IMR-90 (cell line): ENCODE measurements around the gene TSPAN31. TPM values are rescaled to one million over a fixed set of nuclear protein-coding genes. Genes with fewer than 3 reads are reported as not detected.

Experiments used
- ATAC-seq: fragments of 200-7000 bp; cut with Tn5 transposase; 2 replicates; pipeline ENCODE4 v1.9.1; 2020; ENCODE audit warnings: low read depth, mild to moderate bottlenecking, moderate library complexity
- BruUV-seq: library from RNA; stranded (reverse); fragments of 400-500 nt; replicated peaks from 2 replicates; lab custom pipeline; 2021; lab: Mats Ljungman, UMichigan
- CTCF ChIA-PET: fragments of 300-600 bp; formaldehyde crosslinking; extraction: SDS; loops from one replicate; lab custom pipeline; 2021; ENCODE audit warnings: antibody characterized with exemption; lab: Yijun Ruan, JAX
- POLR2A ChIA-PET: fragments of 300-600 bp; sonication (Branson Sonifier 250); formaldehyde crosslinking; loops from one replicate; lab custom pipeline; 2022; ENCODE audit warnings: antibody characterized with exemption; ENCODE audit not compliant: unreplicated experiment; lab: Charles Lee
- DNase-seq: peaks from one replicate; pipeline ENCODE4 v3.0.0; 2013
- H2AFZ ChIP-seq: replicated peaks from 2 replicates; pipeline ENCODE3; 2013; ENCODE audit warnings: low read length, mild to moderate bottlenecking; ENCODE audit not compliant: poor library complexity
- H2AK5ac ChIP-seq: 2 replicates; pipeline ENCODE4 v1.6.1; 2013; ENCODE audit warnings: low read depth, low read length, inconsistent platforms
- H2AK9ac ChIP-seq: replicated peaks from 2 replicates; pipeline ENCODE3; 2013; ENCODE audit warnings: mild to moderate bottlenecking, low read depth, low read length, moderate library complexity; ENCODE audit not compliant: poor library complexity
- H2BK120ac ChIP-seq: 2 replicates; pipeline ENCODE4 v1.6.1; 2013; ENCODE audit warnings: low read depth, low read length, inconsistent platforms
- H2BK15ac ChIP-seq: 3 replicates; pipeline ENCODE4 v1.6.1; 2013; ENCODE audit warnings: low read depth, low read length, inconsistent platforms
- H2BK20ac ChIP-seq: 2 replicates; pipeline ENCODE4 v1.6.1; 2013; ENCODE audit warnings: low read depth, mild to moderate bottlenecking, inconsistent platforms, low read length, moderate library complexity
- H2BK5ac ChIP-seq: 2 replicates; pipeline ENCODE4 v1.6.1; 2013; ENCODE audit warnings: mild to moderate bottlenecking, low read depth, low read length, inconsistent platforms; ENCODE audit not compliant: poor library complexity, severe bottlenecking
- H3K14ac ChIP-seq: replicated peaks from 2 replicates; pipeline ENCODE4 v1.6.1; 2013; ENCODE audit warnings: low read depth, low read length, inconsistent platforms
- H3K18ac ChIP-seq: 2 replicates; pipeline ENCODE4 v1.6.1; 2013; ENCODE audit warnings: low read depth, low read length, control low read depth
- H3K23ac ChIP-seq: 2 replicates; pipeline ENCODE4 v1.6.1; 2013; ENCODE audit warnings: low read depth, low read length, inconsistent platforms
- H3K27ac ChIP-seq: 2 replicates; pipeline ENCODE4 v1.5.1; 2013; ENCODE audit warnings: mild to moderate bottlenecking, control low read depth, low read length; ENCODE audit not compliant: insufficient read depth
- H3K27me3 ChIP-seq: 2 replicates; pipeline ENCODE4 v1.6.1; 2013; ENCODE audit warnings: low read length; ENCODE audit not compliant: control insufficient read depth, insufficient read depth
- H3K36me3 ChIP-seq: 2 replicates; pipeline ENCODE4 v1.6.1; 2013; ENCODE audit warnings: low read length, mixed read lengths; ENCODE audit not compliant: control insufficient read depth, insufficient read depth
- H3K4ac ChIP-seq: 2 replicates; pipeline ENCODE4 v1.6.1; 2013; ENCODE audit warnings: low read depth, low read length, inconsistent platforms
- H3K4me1 ChIP-seq: 2 replicates; pipeline ENCODE4 v1.6.1; 2013; ENCODE audit warnings: low read length, mixed read lengths; ENCODE audit not compliant: control insufficient read depth, insufficient read depth
- H3K4me2 ChIP-seq: 2 replicates; pipeline ENCODE4 v1.6.1; 2013; ENCODE audit warnings: low read depth, mild to moderate bottlenecking, control low read depth, low read length, moderate library complexity
- H3K4me3 ChIP-seq: 2 replicates; pipeline ENCODE4 v1.5.1; 2013; ENCODE audit warnings: low read depth, mild to moderate bottlenecking, control low read depth, low read length, moderate library complexity; ENCODE audit not compliant: insufficient read depth
- H3K56ac ChIP-seq: 2 replicates; pipeline ENCODE4 v1.6.1; 2013; ENCODE audit warnings: low read length, inconsistent platforms; ENCODE audit not compliant: insufficient read depth; ENCODE audit errors: extremely low read depth
- H3K79me1 ChIP-seq, 2 experiments: 2 replicates each; pipeline ENCODE4 v1.6.1; 2013; ENCODE audit warnings: low read length in 2 of 2, inconsistent platforms in 1 of 2, low read depth in 1 of 2
- H3K9ac ChIP-seq: 2 replicates; pipeline ENCODE4 v1.6.1; 2013; ENCODE audit warnings: low read depth, low read length, control low read depth
- H3K9me1 ChIP-seq: 2 replicates; pipeline ENCODE4 v1.6.1; 2013; ENCODE audit warnings: low read length, inconsistent platforms; ENCODE audit not compliant: insufficient read depth
- H3K9me3 ChIP-seq: 2 replicates; pipeline ENCODE4 v1.6.1; 2013; ENCODE audit warnings: low read length; ENCODE audit not compliant: control insufficient read depth, insufficient read depth
- H4K20me1 ChIP-seq: 2 replicates; pipeline ENCODE4 v1.6.1; 2013; ENCODE audit warnings: low read length, inconsistent platforms; ENCODE audit not compliant: insufficient read depth
- H4K5ac ChIP-seq: 2 replicates; pipeline ENCODE4 v1.6.1; 2013; ENCODE audit warnings: mild to moderate bottlenecking, low read depth, low read length, control low read depth
- H4K8ac ChIP-seq, 2 experiments: 2 replicates each; pipeline ENCODE4 v1.6.1; 2013; ENCODE audit warnings: low read depth in 2 of 2, low read length in 2 of 2, control low read depth in 1 of 2, inconsistent platforms in 1 of 2
- H4K91ac ChIP-seq: 2 replicates; pipeline ENCODE4 v1.6.1; 2013; ENCODE audit warnings: low read depth, low read length, inconsistent platforms; ENCODE audit not compliant: insufficient read depth
- CEBPB ChIP-seq: IDR thresholded peaks from 2 replicates; pipeline ENCODE4 v1.6.1; 2012; ENCODE audit warnings: low read depth, low read length, improper control_type of control experiment
- CHD1 ChIP-seq: IDR thresholded peaks from 2 replicates; pipeline ENCODE4 v1.6.1; 2012; ENCODE audit warnings: low read depth, low read length, improper control_type of control experiment
- CTCF ChIP-seq: conservative IDR thresholded peaks from 2 replicates; pipeline ENCODE4 v1.5.1; 2012; ENCODE audit warnings: mild to moderate bottlenecking, low read depth, low read length, improper control_type of control experiment
- FOS ChIP-seq: fragments of 150-350 bp; IDR thresholded peaks from 2 replicates; pipeline ENCODE4 v1.6.1; 2016; ENCODE audit warnings: low read depth, low read length
- MAFK ChIP-seq: IDR thresholded peaks from 2 replicates; pipeline ENCODE4 v1.6.1; 2012; ENCODE audit warnings: low read depth, low read length, improper control_type of control experiment
- MAZ ChIP-seq: IDR thresholded peaks from 2 replicates; pipeline ENCODE4 v1.6.1; 2012; ENCODE audit warnings: low read depth, mild to moderate bottlenecking, low read length, improper control_type of control experiment, moderate library complexity, borderline replicate concordance
- MXI1 ChIP-seq: IDR thresholded peaks from 2 replicates; pipeline ENCODE4 v1.6.1; 2012; ENCODE audit warnings: low read depth, mild to moderate bottlenecking, low read length, moderate library complexity, borderline replicate concordance
- NFE2L2 ChIP-seq: fragments of 150-350 bp; IDR thresholded peaks from 2 replicates; pipeline ENCODE4 v1.6.1; 2016; ENCODE audit warnings: low read depth, mild to moderate bottlenecking, low read length
- POLR2A ChIP-seq: IDR thresholded peaks from 2 replicates; pipeline ENCODE4 v1.6.1; 2012; ENCODE audit warnings: mild to moderate bottlenecking, low read depth, low read length
- RAD21 ChIP-seq: IDR thresholded peaks from 2 replicates; pipeline ENCODE4 v1.6.1; 2012; ENCODE audit warnings: low read length, improper control_type of control experiment
- RCOR1 ChIP-seq: IDR thresholded peaks from 2 replicates; pipeline ENCODE4 v1.6.1; 2012; ENCODE audit warnings: mild to moderate bottlenecking, low read length, improper control_type of control experiment; ENCODE audit not compliant: insufficient replicate concordance
- RFX5 ChIP-seq: IDR thresholded peaks from 2 replicates; pipeline ENCODE4 v1.8.0; 2012; ENCODE audit warnings: low read depth, mild to moderate bottlenecking, low read length, moderate library complexity
- SMC3 ChIP-seq: fragments of 150-350 bp; IDR thresholded peaks from 2 replicates; pipeline ENCODE4 v1.6.1; 2016; ENCODE audit warnings: low read depth, mild to moderate bottlenecking, antibody characterized with exemption, low read length, moderate library complexity
- USF2 ChIP-seq: fragments of 150-350 bp; IDR thresholded peaks from 2 replicates; pipeline ENCODE4 v1.6.1; 2017; ENCODE audit warnings: mild to moderate bottlenecking, antibody characterized with exemption, low read length, low read depth
- WGBS, 2 experiments: methylation state at CpG; one replicate each; pipeline versions ENCODE4 v1.1.5 to v1.1.7; 2013; ENCODE audit warnings: missing lambda C conversion rate in 2 of 2; ENCODE audit not compliant: insufficient read length in 1 of 2; ENCODE audit errors: extremely low coverage in 2 of 2; 5-methylcytosine and 5-hydroxymethylcytosine counted together
- dilution Hi-C: fragments of 300-500 bp; cut with HindIII; formaldehyde crosslinking; loops from one replicate; pipeline ENCODE4 v1.14.3; 2018; ENCODE audit warnings: low sequenced_read_pairs; ENCODE audit not compliant: unreplicated experiment
- in situ Hi-C: fragments of 300-500 bp; cut with MboI; formaldehyde crosslinking; loops from 3 replicates; pipeline ENCODE4 v1.14.3; 2019; ENCODE audit warnings: low sequenced_read_pairs, inconsistent platforms, mixed read lengths
- intact Hi-C: fragments of 100-400 bp; cut with micrococcal nuclease; formaldehyde crosslinking; loops from 2 replicates; pipeline ENCODE4 v1.10.0; 2022
- polyA plus RNA-seq, 3 experiments: library from polyadenylated mRNA; depleted of rRNA; stranded (reverse); fragments of >200 nt; gene quantifications; 2 replicates each; pipeline ENCODE4 v1.2.3, GENCODE V29; 2012; ENCODE audit warnings: low replicate concordance in 1 of 3
- total RNA-seq: library from RNA; depleted of rRNA; stranded (reverse); fragments of >200 nt; gene quantifications from 2 replicates; pipeline ENCODE4 v1.2.3, GENCODE V29; 2012
- TF ChIP-seq, protein P1 (sequence below): fragments of 150-350 bp; IDR thresholded peaks from 2 replicates; pipeline ENCODE4 v1.6.1; 2016; ENCODE audit warnings: low read depth, mild to moderate bottlenecking, low read length, moderate library complexity, borderline replicate concordance

Gene TSPAN31
- total and polyA plus RNA-seq, 2 of the 4 experiments (the other 2 are of a cell fraction): 12.3 to 71.2 TPM

DNA sequence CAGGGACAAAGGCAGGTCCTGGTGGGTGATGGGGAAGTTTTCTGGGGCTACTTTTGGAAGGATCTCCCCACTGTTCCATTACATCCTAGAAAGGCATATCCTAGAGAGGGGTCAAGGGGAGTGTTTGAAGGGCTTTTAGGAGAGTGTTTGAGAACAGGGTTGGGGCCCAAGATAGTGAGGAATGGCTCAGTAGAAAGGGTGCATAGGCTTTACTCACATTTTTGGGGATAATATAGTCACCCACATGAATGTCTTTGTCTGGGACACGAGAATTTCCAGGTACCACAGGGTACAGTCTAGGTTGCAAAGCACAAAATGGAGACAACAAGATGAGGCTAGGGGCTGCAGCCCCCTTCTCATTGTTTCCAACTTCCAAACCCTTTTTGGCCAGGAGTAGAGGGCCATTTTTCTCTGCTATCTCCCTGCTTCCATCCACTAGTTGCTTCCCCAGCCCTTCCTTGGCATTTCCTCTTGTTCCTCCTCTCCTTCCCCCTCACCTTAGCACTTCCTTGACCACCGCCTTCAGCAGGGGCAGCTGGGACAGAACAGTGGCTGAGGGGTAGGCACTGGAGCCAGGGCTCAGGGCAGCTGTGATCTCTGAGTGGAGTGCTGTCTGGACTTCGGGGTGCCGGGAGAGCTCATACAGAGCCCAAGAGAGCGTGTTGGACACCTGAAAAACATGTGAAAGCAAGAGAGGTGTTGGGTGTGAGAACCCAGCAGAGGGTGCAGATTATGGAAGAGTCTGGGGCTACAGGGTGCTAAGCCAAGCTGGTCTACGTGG is 19.2 kb downstream of the TSPAN31 start:
- H3K27me3 ChIP-seq: peaks cover 43% of the 10 kb centered on the region
- H2AFZ ChIP-seq: peak overlapping the region; percentile 82
- no peak overlapping the region for H3K9ac ChIP-seq
- 0 out of 2 replicates have a peak, but pooled peaks cover 3% of the 10 kb centered on the region for H3K9me1 ChIP-seq
- H2AK5ac ChIP-seq: no peak overlapping the region
- intact Hi-C loops (no loop called here), in situ Hi-C loops (no loop called here), dilution Hi-C loops (no loop called here)
- CTCF ChIA-PET: no interaction called here
- peaks cover 8% of the 10 kb centered on the region; the same call in 1 of the 2 replicates for H3K4me1 ChIP-seq
- no peak overlapping the region for H3K23ac ChIP-seq
- no peak overlapping the region for H4K8ac ChIP-seq
- H3K4me2 ChIP-seq: no peak overlapping the region
- H2AK9ac ChIP-seq: no peak overlapping the region
- no peak overlapping the region for H3K27ac ChIP-seq
- no peak overlapping the region for H4K5ac ChIP-seq
- no peak overlapping the region for H2BK20ac ChIP-seq
- H3K14ac ChIP-seq: no peak overlapping the region
- POLR2A ChIA-PET: no interaction called here
- no TSS peak for BruUV-seq
- H3K9me3 ChIP-seq: peaks cover 2% of the 10 kb centered on the region; the same call in 1 of the 2 replicates
- no peak overlapping the region for H2BK15ac ChIP-seq
- no peak for DNase-seq
- ATAC-seq: no peak
- no peak overlapping the region for H3K4me3 ChIP-seq
- H2BK5ac ChIP-seq: no peak overlapping the region
- WGBS, 2 experiments: 49% methylated on average over 4 of the region's 6 CpGs; no CpG with 5 or more reads in 1 of the 2 experiments
- no peaks in the 10 kb centered on the region; the same call in 1 of the 2 replicates for H3K36me3 ChIP-seq
- no peaks in the 10 kb centered on the region for H4K20me1 ChIP-seq
- H3K4ac ChIP-seq: no peak overlapping the region
- H4K91ac ChIP-seq: no peak overlapping the region
- H2BK120ac ChIP-seq: no peak overlapping the region
- no peaks in the 10 kb centered on the region for H3K79me1 ChIP-seq
- no peak overlapping the region for H3K18ac ChIP-seq
- no peak overlapping the region for H3K56ac ChIP-seq
- TF ChIP-seq MAFK (no peak), POLR2A (no peak), FOS (no peak), CHD1 (no peak), CEBPB (no peak), MAZ (no peak), NFE2L2 (no peak), RFX5 (no peak), CTCF (no peak), MXI1 (no peak), USF2 (no peak), RCOR1 (no peak), RAD21 (no peak), SMC3 (no peak)
- TF ChIP-seq, protein P1, sequence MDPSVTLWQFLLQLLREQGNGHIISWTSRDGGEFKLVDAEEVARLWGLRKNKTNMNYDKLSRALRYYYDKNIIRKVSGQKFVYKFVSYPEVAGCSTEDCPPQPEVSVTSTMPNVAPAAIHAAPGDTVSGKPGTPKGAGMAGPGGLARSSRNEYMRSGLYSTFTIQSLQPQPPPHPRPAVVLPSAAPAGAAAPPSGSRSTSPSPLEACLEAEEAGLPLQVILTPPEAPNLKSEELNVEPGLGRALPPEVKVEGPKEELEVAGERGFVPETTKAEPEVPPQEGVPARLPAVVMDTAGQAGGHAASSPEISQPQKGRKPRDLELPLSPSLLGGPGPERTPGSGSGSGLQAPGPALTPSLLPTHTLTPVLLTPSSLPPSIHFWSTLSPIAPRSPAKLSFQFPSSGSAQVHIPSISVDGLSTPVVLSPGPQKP: no peak
